HG03439 (cell line): ENCODE measurements around the gene KLHL10.
"Not testable (repeated sequence)": the region's sequence is repeated elsewhere in the genome, so short reads cannot be mapped to it uniquely, and the experiment has no call there.

Experiments
- ATAC-seq: cut with Tn5 transposase; IDR thresholded peaks from one replicate; pipeline ENCODE4 v1.9.1; 2021; ENCODE audit warnings: mild to moderate bottlenecking, moderate library complexity; ENCODE audit not compliant: unreplicated experiment

KLHL10 gene

DNA sequence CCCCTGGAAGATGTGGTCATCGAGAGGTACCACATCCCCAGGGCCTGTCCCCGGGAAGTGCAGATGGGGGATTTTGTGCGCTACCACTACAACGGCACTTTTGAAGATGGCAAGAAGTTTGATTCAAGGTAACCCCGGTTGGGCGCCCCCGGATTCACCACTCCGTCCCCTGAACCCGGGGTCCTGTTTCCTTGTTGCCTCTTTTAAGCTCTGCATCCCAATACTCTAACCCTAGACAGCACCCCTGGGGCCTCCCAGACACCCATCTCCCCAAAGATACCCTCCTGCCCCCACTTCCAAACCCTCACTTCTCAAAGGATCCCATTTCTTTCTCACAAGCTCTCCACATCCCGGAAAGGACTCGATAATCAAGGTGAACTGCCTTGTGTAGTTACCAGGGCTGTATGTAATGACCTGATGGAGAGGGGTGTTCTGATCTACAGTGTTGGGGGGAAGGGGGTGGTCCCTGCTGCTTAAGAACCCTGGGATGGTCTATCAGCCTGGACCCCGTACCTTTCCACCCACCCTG, 24.4 kb upstream of the KLHL10 start:
- no peak for ATAC-seq

DNA sequence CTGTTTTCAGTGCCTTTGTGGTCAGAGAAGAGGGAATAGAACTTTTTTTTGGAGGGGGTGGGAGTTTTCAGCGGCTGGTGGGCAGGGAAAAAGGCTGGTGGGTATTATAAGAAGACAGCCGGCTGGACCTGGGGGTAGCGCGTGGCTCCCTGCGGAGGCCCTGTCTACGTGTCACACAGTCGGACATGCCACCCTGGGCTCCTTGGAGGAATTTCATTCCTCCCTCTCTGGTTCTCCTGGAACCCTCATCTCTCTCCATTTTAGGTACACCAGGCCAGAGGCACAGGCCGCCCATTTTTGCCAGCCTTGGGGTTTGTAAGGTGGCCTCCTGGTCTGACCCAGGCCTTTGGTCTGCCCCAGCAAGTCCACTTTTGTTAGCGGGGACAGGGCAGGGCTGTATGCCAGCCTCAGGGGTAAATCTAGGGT, 23.9 kb upstream of the KLHL10 start:
- no peak for ATAC-seq

DNA sequence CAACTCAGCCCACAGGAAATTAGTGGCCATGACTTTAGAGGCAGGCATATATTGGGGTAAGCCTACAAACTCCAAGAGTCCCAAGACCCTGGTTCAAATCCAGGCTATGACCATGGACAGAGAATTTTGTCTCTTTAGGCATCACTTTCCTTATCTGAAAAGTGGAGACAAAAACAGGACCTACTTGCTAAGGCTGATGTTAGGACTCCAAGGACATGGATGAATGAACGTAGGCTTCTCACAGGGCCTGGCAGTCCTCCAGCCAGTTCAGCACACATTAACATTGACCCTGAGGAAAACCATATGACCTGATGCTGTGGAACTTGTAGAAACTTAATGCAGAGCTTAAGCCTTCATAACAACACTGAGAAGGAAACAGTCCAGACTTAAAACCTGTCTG, 23.4 kb upstream of the KLHL10 start:
- no peak for ATAC-seq

DNA sequence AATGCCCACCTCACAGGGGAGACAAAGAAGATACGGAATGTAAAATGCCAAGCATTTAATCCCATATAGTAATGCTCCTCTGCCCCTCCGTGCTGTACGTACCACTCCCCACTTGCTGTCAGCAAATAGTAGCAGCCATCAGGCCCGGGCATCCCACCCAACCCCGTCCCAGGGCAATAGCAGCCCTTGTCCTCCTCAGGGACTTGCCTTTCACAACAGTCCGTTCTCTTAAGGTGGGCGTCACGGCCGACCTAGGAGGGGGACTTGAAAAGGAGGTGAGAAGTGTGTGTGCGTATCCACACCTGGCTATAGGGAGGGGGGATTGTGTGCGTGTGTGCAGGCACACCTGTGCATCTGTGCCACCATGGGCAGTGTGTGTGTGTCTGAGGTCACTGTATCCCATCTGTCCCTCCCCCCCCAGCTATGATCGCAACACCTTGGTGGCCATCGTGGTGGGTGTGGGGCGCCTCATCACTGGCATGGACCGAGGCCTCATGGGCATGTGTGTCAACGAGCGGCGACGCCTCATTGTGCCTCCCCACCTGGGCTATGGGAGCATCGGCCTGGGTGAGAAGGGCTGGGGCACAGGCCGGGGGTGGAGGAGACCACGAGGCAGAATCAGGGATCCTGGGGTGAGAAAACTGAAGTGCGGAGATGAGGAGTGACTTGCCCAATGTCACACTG, 20.8 kb upstream of the KLHL10 start:
- ATAC-seq, result no peak

DNA sequence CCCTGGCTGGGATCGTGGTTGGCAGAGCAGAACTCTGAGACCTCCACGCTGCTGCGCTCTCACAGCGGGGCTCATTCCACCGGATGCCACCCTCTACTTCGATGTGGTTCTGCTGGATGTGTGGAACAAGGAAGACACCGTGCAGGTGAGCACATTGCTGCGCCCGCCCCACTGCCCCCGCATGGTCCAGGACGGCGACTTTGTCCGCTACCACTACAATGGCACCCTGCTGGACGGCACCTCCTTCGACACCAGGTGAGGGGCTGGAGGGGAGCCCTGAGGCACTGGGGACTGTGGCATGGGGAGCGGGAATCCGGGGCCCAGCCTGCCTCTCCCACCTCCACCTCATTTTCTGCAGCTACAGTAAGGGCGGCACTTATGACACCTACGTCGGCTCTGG, 19.6 kb upstream of the KLHL10 start:
- ATAC-seq, result no peak

DNA sequence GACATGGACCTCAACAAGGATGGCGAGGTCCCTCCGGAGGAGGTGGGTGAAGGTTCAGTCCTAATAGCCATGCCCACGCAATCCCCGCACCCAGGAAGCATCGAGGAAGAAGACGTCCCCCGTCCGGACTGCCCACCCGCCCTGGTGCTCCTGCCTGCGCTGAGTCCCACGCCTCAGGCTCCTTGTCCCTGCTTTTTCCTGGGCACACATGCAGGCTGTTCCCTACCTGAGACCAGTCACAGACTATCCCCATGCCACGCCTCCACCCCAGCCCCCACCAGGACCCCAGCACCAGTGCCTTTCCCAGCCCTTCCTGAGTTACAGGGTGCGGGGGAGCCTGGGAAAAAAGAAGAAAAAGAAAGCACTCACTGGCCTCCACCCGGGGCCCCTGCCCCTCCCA, 15.8 kb upstream of the KLHL10 start:
- ATAC-seq, result no peak

DNA sequence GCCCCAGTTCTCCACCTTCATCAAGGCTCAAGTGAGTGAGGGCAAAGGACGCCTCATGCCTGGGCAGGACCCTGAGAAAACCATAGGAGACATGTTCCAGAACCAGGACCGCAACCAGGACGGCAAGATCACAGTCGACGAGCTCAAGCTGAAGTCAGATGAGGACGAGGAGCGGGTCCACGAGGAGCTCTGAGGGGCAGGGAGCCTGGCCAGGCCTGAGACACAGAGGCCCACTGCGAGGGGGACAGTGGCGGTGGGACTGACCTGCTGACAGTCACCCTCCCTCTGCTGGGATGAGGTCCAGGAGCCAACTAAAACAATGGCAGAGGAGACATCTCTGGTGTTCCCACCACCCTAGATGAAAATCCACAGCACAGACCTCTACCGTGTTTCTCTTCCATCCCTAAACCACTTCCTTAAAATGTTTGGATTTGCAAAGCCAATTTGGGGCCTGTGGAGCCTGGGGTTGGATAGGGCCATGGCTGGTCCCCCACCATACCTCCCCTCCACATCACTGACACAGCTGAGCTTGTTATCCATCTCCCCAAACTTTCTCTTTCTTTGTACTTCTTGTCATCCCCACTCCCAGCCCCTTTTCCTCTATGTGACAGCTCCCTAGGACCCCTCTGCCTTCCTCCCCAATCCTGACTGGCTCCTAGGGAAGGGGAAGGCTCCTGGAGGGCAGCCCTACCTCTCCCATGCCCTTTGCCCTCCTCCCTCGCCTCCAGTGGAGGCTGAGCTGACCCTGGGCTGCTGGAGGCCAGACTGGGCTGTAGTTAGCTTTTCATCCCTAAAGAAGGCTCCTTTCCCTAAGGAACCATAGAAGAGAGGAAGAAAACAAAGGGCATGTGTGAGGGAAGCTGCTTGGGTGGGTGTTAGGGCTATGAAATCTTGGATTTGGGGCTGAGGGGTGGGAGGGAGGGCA, 15.1 kb upstream of the KLHL10 start:
- ATAC-seq, result no peak

DNA sequence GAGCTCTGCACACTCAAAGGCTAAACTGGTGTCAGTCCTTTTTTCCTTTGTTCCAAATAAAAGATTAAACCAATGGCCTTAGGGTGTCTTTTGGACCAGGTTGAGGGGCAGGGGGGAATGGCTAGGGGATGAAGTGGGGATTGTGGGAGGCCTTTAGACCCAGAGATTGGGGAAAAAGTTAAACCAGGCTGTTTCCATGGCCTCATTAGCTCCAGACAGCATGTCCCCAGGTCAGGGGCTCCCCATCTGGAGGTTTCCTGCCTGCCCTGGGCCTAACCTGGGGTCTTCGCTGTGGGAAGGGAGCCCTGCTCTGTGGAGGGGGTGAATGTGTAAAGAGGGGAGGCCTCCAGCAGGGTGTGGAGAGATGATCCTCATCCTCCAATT, 14.5 kb upstream of the KLHL10 start:
- ATAC-seq, result no peak

DNA sequence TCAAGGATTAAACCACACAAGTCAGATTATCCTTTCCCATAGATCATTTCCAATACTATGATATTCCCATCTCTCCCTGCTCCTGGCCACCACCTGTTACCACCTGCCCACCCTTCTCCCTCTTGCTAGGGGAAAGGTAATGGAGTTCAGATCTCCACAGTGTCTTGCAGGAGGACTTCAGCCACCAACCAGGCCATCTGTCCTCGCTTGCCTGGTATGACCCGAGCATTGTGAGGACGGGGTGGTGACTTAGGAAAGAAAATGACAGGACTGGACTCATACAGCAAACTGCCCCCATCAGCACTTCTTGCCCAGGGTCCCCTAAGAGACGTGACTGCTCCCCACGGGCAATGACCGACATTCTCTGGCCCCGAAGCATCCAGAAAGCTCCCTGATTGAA, 14.0 kb upstream of the KLHL10 start:
- no peak for ATAC-seq

DNA sequence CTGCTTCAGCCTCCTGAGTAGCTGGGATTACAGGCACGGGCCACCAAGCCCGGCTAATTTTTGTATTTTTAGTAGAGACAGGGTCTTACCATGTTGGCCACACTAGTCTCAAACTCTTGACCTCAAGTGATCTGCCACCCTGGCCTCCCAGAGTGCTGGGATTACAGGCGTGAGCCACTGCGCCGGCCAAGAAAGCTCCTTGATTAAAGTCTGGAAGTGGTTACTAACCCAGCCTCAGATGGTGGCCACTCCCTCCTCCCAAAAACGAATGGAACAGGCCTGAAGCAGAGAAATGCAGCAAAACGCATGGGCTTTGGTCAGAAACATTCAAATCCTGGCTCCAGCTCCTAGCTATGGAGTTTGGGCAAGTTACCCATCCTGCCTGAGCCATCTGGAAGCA, 13.5 kb upstream of the KLHL10 start:
- no peak for ATAC-seq

DNA sequence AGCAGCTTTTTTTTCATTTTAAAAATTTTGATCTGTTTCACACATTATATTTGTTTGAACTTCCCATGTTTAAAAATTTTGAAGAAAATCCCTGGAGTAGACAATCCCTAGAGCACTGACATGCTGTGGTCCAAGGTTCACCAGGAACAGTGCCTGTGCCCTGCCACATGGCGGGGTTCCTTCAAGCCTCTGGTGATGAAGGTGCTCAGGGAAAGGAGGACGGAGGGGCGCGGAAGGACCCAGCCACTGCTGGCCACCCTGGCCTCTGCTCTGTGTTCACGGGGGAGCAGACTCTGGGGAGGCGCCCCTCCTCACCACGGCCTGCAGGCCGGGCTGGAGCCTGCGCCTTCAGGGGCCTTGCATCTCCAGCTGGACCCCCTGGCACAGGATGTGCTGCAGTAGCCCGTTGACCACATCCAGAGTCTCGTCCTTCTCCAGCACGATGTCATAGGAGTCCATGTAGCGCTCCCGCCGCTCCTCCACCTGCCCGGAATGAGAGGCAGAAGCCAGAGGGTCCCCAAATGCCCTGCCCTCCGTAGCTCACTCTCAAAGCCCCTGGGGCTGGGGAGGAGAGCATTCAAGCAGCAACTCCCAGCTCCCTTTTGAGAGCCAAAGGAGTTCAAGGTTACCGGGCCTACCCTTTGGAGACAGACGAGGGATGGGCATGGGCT, 12.3 kb upstream of the KLHL10 start:
- no peak for ATAC-seq

DNA sequence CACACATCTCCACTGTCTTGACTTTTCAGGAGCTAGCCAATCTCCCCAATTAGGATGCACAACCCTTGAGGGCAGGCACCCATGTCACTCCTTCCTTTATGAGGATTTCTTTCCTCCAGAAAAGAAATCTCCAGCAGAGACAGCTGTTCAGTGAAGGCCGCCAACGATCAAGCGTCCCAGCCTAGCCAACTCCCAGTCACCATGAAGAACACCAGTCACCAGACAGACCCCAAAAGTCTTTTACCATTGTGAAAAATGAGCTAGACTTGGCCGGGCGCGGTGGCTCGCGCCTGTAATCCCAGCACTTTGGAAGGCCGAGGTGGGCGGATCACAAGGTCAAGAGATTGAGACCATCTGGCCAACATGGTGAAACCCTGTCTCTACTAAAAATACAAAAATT, 7.7 kb upstream of the KLHL10 start:
- ATAC-seq, result not testable (repeated sequence)

DNA sequence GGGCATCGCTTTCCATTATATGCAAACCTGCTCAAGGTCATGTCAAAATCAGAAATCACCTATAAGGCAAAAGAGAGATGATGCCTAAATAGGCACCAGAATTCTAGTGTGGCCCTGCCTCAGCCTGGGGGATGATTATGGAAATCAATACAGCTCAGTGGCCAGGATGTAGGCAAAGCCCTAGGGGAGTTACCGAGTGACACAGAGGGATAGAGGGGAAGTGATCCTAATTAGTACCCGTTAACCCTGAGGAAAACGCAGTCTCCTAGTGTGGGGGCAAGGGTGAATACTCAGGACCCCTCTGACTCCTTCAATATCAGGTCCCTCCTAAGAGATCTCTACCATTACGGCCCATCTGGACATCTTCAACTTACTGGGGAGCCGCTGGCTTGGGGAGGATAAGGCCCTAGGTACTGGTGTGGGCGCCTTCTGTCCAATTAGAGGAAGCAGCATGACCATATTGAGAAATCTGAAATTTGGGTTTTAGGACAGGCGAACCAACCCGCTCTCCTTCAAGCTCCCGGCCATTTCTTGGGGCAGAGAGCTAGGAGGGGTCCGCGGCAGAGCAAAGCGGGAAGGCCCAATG, 2.3 kb upstream of the KLHL10 start:
- no peak for ATAC-seq

DNA sequence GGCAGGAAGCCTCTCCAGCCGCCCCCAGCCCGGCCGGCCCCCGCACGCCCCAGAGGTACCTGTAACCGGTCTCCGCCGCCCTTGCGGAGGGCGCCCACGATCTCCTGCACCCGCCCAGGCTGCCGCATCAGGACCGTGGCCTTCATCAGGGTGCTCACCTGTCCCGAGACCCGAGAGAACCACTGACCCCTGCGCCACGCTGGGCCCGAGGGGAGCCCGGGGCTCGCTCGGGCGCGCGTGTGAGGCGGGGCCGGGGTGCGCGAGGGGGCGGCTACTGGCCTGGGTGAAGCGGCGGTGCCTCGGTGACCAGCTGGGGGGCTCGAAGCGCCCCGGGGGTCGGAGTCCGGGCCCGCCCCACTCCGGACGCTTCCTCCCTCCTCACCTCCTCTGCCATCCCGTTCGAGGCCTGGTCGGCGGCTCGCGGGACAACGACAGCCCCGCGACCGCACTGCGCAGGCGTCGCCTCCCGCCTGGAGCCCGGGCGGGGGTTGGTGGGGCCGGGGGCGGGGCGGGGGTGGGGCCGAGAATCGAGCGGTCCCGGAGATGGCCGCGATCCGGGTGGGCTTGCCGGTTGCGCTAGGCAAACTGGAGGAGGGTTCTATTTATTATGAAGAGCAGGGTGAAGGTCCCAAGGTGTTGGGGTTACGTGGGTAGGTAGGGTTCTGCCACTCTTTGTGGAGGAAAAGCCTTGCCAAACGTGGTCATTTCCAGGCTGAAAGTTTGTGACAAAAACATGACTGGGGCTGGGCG, 1.6 kb upstream of the KLHL10 start, which contains the start of gene NT5C3B:
TSS of gene NT5C3B (minus strand) at position 433 of the 750 bp plus-strand sequence. CDS start at position 394, 39 bp downstream.
- ATAC-seq, result no peak

DNA sequence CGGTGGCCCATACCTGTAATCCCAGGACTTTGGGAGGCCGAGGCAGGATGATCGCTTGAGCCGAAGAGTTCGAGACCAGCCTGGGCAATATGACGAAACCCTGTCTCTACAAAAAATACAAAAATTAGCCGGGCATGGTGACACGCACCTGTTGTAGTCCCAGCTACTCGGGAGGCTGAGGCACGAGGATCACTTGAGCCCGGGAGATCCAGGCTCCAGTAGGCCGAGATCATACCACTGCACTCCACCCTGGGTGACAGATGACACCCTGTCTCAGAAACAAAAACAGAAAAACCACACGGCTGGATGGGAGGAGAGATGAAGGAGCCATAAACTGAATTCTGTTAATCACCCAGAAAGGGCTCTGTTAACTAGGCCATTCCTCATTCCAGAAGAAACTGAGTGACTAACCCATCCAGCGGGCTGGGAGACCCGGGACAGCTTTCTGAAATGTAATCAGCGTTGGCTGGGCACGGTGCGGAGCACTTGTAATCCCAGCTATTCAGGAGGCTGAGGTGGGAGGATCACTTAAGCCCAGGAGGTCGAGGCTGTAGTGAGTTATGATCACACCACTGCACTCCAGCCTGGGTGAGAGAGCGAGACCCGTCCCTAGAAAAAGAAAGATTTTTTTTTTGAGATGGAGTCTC, 952 bp upstream of the KLHL10 start:
- no peak for ATAC-seq

DNA sequence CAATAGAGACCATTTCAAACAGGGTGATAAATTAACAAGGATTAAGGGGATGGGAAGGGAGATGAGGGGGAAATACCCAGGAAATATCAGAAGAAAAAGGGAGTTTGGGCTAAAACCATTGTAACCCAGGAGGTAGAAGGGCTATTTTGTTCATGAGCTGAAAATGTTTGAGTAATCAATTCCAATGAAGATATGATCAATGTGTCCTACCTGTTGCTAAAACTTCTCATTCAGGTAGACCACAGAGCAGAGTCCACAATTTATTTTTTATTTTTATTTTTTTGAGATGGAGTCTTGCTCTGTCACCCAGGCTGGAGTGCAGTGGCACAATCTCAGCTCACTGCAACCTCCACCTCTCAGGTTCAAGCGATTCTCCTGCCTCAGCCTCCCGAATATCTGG, 1.8 kb downstream of the KLHL10 start:
- not testable (repeated sequence) for ATAC-seq

DNA sequence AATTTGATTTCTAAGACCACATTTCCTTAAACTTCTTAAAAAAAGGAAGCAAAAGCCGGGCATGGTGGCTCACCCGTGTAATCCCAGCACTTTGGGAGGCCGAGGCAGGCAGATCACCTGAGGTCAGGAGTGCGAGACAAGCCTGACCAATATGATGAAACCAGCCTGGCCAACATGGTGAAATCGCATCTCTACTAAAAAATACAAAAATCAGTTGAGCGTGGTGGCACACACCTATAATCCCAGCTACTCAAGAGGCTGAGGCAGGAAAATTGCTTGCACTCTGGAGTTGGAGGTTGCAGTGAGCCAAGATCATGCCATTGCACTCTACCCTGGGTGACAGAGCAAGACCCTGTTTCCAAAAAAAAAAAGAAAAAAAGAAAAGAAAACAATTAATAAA, 3.2 kb downstream of the KLHL10 start:
- not testable (repeated sequence) for ATAC-seq

DNA sequence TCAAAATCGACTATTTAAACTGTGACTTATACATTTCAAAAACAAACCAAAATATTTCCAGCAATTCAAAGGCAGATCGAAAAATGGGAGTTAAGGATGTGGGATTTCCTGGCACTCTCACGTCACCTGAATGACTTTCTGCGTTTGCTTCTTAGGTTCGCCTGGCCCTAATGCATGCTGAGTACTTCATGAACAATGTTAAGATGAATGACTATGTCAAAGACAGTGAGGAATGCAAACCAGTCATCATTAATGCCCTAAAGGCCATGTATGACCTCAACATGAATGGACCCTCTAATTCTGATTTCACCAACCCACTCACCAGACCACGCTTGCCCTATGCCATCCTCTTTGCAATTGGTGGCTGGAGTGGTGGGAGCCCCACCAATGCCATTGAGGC, 7.3 kb downstream of the KLHL10 start:
- ATAC-seq, result no peak

DNA sequence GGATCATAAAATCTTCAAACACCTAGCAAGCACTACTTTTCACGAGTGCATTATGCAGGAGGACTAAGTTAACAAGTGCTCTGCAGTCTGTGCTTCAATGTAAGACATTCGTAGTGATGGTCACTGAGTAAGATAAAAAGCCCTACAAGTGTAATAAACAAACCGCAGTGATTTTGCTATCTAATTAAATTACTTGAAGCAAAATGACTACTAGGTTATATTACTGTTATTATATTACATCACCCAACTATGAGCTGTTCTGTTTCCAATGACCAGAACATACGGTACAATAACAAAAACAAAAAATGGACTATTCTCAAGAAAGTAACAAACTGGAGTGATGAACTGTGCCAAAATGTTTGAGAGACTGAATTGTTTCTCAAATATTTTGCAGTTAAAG, 11.2 kb downstream of the KLHL10 start:
- no peak for ATAC-seq
